ENCODE measurements around the gene DNAI2. TPM values are rescaled to one million over a fixed set of nuclear protein-coding genes. Genes with fewer than 3 reads are reported as not detected.

Gene DNAI2
- total RNA-seq, 1 donor from 2014 or later: not detected

DNA sequence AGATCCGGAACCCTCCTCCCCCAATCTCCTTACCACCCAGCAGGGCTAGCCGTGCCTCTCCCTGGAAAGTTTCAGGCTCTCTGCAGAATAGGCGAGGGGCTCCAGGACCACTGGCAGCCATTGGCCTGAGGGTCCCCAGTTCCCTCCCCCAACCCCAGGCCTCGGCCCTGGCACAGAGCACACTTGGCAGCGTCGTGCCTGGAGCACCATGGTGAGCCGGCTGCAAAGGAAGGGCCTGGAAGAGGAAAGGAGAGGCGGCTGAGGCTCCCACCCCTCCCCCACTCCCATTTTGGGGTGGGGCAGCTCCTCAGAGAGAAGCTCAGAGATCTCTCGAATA, 88.0 kb downstream of the DNAI2 start:
- DNase-seq (ENCODE audit: low spot score, unreplicated experiment): no peak
- H3K4me1 Mint-ChIP-seq (ENCODE audit: low read depth): peaks cover 7% of the 10 kb centered on the region
- TF ChIP-seq, protein P1, sequence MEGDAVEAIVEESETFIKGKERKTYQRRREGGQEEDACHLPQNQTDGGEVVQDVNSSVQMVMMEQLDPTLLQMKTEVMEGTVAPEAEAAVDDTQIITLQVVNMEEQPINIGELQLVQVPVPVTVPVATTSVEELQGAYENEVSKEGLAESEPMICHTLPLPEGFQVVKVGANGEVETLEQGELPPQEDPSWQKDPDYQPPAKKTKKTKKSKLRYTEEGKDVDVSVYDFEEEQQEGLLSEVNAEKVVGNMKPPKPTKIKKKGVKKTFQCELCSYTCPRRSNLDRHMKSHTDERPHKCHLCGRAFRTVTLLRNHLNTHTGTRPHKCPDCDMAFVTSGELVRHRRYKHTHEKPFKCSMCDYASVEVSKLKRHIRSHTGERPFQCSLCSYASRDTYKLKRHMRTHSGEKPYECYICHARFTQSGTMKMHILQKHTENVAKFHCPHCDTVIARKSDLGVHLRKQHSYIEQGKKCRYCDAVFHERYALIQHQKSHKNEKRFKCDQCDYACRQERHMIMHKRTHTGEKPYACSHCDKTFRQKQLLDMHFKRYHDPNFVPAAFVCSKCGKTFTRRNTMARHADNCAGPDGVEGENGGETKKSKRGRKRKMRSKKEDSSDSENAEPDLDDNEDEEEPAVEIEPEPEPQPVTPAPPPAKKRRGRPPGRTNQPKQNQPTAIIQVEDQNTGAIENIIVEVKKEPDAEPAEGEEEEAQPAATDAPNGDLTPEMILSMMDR (IDR thresholded peaks at IDR 0.05; ENCODE audit: unreplicated experiment): no peak
- peaks cover 17% of the 10 kb centered on the region for H3K27me3 Mint-ChIP-seq
- no peaks in the 10 kb centered on the region for H3K9me3 Mint-ChIP-seq (ENCODE audit: low read depth)
- no peak overlapping the region for H3K4me3 Mint-ChIP-seq (ENCODE audit: low read depth)
- no peak overlapping the region for H3K27ac Mint-ChIP-seq
- no peaks in the 10 kb centered on the region for H3K36me3 Mint-ChIP-seq (ENCODE audit: insufficient read depth)

DNA sequence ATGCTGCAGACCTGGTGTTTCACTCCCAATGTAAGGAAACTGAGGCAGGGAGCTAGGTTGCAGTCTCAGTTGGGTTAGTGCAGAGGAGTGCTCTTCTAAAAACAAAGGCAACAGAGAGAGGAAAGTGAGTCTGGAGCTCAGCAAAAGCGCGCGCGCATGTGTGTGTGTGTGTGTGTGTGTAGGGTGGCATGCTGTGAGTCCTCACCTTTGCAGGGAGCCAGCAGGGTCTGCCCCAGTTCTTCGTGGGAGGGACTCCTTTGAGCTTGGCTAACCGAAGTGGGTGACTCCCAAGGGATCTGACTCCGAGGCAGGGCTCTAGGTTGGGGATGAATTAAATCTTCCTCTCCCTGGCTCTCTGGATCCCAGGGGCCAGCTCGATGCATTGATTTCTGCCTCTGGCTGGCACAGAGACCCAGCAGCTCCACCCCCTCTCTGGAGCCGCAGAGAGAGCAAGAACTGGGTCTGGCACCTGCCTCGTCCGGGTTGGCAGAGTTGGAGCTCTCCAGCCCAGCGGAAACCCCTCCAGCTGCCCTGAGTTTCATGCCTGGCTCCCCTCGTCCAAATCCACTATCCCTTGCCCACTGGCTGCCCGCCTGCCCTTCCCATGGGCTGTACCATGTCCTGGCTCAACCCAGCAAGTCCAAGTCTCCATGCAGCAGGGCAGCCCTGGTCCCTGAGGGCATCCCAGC, 88.9 kb downstream of the DNAI2 start:
- H3K27me3 Mint-ChIP-seq: peaks cover 14% of the 10 kb centered on the region
- H3K27ac Mint-ChIP-seq: no peak overlapping the region
- TF ChIP-seq, protein P1 (IDR thresholded peaks at IDR 0.05; ENCODE audit: unreplicated experiment): no peak
- no peaks in the 10 kb centered on the region for H3K36me3 Mint-ChIP-seq (ENCODE audit: insufficient read depth)
- peaks cover 5% of the 10 kb centered on the region for H3K4me1 Mint-ChIP-seq (ENCODE audit: low read depth)
- H3K4me3 Mint-ChIP-seq (ENCODE audit: low read depth): no peak overlapping the region
- H3K9me3 Mint-ChIP-seq (ENCODE audit: low read depth): no peaks in the 10 kb centered on the region
- DNase-seq (ENCODE audit: low spot score, unreplicated experiment): no peak

Other genes with a start within 250 kb of the DNAI2 start
- gene RPL38, start 70.6 kb upstream of the DNAI2 start, total RNA-seq: 798 and 811 TPM in 2 replicates
- gene TTYH2, start 60.7 kb upstream of the DNAI2 start, total RNA-seq: 0.69 and 1.1 TPM in 2 replicates
- gene KIF19, start 52.0 kb downstream of the DNAI2 start, total RNA-seq: 1.7 and 2.2 TPM in 2 replicates
- gene BTBD17, start 87.6 kb downstream of the DNAI2 start, total RNA-seq: 2.8 and 3.4 TPM in 2 replicates
- 6.0 and 6.6 TPM in 2 replicates for gene GPR142, start 93.3 kb downstream of the DNAI2 start, total RNA-seq
- gene GPRC5C, start 157.9 kb downstream of the DNAI2 start, total RNA-seq: 182 and 207 TPM in 2 replicates
- 3.9 and 4.5 TPM in 2 replicates for gene CD300A, start 192.4 kb downstream of the DNAI2 start, total RNA-seq